GM18499 (cell line): Measurements from ENCODE around the gene MS4A15.
"Not testable (repeated sequence)": the region's sequence is repeated elsewhere in the genome, so short reads cannot be mapped to it uniquely, and the experiment has no call there.

Experiments used
- ATAC-seq: cut with Tn5 transposase; IDR thresholded peaks from one replicate; pipeline ENCODE4 v1.9.1; 2021; ENCODE audit warnings: moderate number of reproducible peaks; ENCODE audit not compliant: insufficient read depth, unreplicated experiment

The MS4A15 gene

DNA sequence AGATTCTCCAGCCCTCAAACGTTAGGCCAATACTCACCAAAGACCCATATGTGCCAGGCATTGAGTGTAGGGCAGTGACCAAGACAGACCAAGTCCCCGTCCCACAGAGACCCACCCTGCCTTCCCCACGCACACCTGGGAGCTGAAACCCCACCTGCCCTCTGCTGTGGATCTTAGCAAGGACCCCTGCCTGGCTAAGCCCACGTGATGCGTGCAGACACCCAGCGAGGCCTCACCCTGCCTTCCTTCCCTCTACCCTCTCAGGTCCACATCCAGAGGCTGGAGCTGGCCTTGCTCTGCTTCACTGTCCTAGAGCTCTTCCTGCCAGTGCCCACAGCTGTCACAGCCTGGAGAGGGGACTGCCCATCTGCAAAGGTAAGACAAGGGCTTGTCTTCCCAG lies 38.6 kb downstream of the MS4A15 start:
- no peak for ATAC-seq

DNA sequence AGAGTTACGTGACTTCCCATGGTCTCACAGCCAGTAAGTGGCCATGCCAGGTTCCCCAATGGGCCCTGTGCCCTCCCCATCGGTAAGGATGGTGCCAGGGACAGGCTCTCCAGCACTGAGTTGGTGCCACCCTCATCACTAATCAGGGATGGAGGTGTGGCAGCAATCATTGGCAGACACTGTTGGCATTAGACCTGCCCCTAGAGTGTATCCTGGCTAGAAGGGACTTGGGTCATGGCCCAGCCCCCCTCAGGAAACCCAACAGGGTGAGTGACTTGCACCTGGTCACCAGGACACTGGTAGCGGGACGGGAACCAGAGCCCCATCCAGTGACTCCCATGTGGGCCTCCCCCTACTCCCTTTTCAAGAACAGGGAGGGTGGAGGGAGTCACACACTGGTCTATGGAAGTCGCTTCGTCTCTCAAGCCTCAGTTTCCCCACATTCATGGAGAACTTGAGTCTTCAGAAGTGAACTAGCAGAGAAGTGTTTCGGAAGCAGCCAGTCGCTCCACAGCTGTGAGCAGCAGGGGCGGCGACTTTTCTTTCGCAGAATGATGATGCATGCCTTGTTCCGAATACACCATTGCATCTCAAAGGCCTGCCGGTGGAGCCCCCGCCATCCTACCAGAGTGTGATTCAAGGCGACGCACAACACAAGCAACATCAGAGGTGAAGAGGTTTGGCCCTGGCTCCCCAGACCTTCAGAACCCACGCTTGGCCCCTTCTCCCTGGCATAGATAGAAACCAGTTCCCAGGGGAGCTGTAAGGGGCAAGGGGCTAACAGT lies 41.4 kb downstream of the MS4A15 start:
- no peak for ATAC-seq

DNA sequence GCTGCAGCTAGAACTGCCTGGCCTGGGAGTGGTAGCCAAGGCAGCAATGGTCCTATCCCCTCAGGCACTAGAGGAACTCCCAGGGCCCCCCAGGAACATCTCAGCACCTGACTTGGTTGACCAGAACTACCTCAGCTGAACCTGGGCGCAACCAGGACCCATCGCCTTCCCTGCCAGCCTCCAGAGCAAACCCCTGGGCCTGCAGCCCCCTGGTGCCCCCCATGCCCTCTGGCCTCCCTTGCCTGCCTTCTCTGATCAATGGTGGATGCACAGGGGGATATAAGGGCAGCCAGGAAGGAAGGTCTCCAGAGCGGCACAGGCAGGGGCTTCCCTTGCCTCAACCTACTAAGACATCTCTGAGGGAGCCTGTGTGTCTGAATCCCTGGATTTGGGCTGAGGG lies 42.0 kb downstream of the MS4A15 start:
- ATAC-seq, result no peak

DNA sequence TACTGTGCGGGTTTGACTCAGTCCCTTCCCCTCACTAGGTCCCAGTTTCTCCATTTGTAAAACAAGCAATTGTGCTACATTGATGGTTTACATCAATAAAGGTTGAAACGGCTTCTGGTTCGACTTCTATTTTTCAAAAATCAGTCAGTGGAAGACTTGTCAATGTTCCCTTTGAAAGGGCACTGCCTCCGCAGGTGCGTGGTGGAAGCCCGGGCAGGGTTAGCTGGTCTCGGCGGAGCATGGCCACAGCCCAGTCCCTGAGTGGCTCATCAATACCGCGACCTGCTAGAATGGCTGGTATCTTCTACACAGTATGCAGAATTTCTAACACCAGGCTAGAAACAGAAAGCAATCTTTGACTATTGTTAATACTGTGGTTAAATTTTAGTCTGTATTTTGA lies 44.5 kb downstream of the MS4A15 start:
- ATAC-seq, result no peak

DNA sequence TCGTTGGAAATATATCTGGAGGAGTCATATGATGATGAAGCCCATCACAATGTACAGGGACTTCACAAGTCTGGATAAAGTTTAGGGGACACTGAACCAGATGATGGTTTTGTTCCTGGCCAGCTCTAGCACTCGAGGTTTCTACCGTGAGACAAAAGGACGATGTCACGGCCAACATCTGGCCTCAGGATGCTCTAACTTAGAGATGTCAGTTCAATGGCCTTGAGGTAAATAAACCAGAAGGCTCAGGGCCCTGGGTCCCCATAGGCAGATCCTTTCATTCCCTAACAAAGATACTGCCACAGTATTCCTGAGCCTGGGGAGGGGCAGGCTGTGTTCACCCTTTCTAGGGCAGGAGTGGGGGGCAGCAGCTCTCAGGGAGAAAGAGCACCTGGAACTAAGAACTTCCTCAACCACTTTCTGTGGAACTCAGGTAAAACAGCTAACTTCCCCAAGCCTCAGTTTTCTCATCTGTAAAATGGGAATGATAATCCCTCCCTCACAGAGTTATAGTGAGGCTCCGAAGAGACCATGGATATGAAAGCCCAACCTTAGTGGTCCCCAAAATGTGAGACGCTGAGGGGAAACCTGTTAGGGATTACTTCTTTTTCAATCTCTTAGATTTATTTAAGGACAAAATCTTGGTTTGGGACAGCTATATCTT lies 46.7 kb downstream of the MS4A15 start:
- no peak for ATAC-seq

DNA sequence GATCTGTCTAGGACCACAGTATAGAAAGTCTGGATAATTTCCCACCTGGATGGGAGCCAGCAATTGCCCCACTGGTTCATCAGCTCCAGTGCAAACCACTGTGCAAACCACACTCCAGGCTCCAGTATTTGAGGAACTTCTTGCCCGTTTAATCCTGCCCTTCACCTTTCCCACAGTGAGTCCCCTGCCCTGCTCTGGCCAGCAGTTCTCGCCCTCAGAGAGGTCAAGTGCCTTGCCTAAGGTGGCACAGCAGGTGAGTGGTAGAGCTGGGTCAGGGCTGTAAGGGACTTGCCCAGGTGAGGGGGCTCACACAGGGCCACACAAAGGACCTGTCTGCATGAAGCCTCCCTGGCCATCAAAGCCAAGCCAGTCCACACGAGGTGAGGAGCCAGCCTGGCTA lies 52.6 kb downstream of the MS4A15 start:
- ATAC-seq, result no peak

DNA sequence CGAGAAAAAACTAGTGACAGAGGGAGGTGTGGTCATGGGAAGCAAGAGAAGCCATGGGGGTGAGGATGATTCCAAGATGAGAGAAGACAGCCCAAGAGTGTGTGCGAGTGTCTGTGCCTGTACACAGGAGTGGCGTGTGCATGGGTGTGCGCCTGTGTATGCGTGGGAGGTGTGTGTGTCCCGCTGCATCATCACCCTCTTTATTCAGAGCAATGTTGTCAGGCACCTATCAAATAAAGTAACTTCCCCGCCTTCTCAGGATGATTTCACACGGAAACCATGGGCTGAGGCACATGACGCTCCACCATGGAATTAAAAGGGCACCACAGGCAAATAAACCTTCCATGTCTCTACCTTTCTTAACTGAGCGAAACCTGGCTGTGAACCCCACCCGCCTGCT lies 53.0 kb downstream of the MS4A15 start:
- ATAC-seq, result no peak

DNA sequence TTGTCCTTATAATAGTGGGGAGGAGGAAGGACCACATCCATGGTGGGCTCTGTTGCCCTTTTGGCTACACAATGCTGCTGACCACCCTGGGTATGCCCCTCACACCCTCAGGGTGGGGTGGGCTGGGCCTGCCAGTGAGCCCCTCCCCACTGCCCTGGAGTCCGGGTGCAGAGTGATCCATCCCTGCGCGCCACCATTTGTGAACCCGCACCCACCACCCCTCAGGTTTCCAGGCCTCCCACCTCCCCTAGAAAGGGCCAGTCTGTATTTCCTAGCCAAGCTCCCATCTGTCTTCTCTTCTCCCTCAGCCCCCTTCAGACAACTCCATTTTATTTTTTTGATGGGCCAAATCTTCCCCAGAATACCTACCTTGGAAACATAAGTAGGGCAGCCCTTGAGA lies 53.5 kb downstream of the MS4A15 start:
- ATAC-seq, result no peak

DNA sequence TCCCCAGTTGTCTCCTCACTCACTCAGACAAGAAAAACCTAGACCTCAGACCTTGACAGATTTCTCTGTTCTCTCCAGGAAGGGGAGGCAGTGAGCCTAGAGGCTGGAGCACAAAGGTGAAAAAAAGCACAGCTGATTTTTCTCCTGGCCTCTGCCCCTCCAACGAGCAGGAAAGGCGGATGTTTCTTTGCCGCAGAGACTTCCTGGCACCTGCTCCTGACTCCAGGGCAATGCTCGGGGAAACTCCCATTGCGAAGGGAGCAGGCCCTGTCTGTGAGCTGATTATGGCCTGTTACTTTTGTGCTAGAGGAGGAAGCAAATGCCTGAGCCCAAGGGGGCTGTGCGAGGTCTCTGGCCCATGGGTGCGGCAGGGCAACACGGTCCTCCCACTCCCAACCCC lies 53.9 kb downstream of the MS4A15 start:
- no peak for ATAC-seq

DNA sequence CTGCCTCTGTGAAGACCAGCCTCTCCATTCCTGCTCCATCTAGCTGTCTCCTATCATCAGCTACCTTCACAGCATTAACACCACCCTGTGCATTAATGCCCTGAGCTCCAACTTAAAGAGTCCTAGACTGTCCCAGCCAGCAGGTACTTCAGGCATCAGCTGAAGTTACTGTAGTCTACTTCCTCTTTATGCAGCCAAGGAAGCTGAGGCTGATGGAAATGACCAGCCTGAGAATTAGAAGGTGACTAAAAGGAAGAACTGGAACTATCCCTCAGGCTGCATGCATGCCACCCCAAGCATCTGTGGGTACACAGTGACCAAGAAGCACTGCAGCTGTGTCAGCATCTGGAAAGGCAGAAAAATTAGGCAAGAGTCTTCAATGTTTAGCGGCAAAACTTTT lies 56.7 kb downstream of the MS4A15 start:
- no peak for ATAC-seq

DNA sequence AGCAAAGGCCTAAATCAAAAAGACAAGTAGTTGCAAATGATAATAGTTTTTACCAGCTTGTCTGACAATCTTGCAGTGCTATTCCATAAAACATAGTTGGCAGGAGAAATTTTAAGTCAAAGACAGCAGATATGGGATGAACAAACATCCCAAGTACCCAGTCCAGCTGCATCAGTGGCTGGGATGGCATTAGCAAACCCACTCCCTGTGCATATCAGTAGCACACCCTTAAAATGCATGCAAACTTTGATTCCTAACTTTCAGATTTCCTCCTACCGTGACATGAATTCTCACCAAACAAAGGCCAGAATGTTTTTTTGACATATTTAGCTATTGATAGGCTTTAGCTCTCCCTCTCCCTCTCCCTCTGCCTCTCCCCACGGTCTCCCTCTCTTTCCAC lies 57.4 kb downstream of the MS4A15 start:
- no peak for ATAC-seq

DNA sequence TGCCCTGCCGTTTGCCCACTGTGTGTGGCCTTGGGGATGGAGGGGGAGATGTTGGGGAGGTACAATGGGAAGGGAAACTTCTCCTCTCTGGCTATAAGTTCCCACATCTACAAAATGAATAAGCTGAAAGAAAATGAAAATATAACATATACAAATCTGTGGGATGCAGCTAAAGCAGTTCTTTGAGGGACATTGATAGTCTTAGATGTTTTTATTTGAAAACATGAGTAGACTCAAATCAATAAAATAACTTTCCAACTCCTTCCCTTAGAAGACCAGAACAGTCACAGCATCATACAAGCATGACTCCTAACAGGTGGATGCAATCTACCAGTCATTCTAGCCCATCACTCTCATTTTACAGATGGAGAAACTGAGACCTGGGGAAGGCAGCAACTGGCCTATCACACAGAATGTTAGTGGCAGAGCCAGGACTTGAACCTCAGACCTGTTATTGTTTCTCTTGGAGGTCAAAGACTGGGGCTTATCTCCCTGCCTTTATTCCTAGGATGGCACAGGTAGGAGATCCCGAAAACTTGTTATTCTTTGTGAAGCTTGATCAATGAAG lies 60.0 kb downstream of the MS4A15 start:
- ATAC-seq, result no peak

DNA sequence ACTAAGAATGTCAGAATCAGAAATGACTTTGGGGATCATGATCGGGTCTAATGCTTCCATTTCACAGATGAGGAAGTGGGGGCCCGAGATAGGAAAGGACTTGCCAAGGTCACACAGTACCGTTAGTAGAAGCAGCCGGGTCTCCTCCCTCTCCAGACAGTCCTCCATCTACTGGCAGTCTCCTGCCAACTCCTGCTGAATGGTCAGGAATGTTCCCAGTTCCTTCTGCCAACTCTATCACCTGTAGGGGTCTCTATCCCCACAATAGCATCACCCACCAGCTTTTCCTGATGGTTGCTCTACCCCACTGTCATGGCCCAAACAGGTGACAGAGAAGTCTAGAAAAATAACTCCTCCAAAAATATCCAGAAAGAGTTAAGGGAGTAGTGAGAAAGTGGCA lies 61.4 kb downstream of the MS4A15 start:
- ATAC-seq, result no peak

DNA sequence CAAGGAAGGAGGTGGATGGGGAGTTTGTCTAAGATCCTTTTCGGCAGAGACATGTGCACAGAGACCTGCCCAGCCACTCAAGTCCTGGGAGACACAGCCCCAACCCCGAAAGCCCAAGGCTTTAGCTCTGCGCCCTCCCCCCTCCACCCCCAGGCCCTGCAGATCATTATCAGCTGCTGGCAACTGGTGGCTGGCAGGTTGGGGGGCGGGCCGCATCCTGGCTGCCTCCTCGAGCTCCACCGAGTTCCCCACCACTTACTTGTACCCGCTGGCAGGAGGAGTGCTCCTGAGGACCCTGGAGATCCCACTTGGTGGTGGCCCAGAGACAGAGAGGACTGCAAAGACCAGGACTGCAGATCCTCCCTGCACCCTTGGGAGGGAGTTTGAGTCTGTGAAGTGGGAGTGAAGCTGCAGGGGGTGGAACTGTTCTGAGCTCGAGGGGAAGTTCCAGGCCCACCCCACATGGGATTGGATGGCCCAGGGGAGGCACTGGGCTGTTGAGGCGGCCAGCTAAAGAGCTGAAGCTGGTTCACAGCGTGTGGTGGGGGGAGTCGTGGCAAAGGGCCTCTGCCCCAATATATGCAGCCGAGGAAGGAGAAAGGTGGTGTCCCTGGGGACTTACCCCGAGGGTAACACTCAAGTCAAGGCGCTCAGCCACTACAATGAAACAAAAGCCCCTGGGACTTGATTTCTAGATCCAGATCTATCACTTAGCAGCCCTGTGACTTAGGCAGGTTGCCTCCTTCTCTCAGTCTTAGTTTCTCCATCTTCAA lies 65.3 kb downstream of the MS4A15 start:
- no peak for ATAC-seq

DNA sequence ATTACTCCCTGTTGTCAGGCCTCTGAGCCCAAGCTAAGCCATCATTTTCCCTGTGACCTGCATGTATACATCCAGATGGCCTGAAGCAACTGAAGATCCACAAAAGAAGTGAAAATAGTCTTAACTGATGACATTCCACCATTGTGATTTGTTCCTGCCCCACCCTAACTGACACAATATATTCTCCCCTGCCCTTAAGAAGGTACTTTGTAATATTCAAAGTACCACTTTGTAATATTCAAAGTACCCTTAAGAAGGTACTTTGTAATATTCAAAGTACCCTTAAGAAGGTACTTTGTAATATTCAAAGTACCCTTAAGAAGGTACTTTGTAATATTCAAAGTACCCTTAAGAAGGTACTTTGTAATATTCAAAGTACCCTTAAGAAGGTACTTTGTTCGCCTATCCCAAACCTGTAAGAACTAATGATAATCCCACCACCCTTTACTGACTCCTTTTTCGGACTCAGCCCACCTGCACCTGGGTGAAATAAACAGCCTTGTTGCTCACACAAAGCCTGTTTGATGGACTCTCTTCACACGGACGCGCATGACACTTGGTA lies 67.2 kb downstream of the MS4A15 start:
- ATAC-seq, result not testable (repeated sequence)

DNA sequence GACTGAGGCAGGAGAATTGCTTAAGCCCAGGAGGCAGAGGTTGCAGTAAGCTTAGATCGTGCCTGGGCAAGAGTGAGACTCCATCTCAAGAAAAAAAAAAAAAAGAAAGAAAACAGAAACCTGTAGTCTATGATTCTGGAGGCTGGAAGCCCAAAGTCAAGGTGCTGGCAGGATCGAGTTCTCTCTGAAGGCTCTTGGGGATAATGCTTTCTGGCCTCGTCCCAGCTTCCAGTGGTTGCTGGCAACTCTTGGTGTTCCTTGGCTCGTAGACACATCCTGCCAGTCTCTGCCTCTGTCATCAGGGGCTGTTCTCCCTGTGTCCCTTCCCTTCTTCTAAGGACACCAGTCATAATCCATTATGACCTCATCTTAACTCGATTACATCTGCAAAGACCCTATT lies 68.5 kb downstream of the MS4A15 start:
- no peak for ATAC-seq

DNA sequence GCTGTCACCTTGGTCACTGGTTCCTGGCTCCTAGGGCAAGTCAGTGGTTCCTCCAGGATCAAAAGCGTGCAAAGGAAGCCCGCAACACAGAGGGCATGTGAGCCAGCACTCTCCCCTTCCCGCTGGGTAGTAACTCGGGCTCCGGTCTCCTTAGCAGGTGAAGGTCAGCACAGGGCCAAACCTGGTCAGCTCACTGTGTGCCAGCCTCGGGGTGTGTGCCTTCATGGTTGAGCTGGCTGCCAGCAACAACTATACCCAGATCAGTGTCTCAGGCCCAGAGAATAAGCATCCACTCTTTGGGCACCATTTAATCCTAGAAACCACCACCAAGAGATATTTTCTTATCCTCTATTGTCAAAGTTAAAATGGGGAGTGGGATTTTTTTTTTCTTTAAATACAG lies 69.1 kb downstream of the MS4A15 start:
- ATAC-seq, result no peak
